Stimulated activated CD4-positive, alpha-beta T cell treated with anti-CD3 and anti-CD28 coated beads, Interleukin-4, amount 100 ng/mL, for 48 hours (primary cell): Measurements from ENCODE around the gene RAD51B.
"Not testable (repeated sequence)": the region's sequence is repeated elsewhere in the genome, so short reads cannot be mapped to it uniquely, and the experiment has no call there.

ENCODE experiments used
- DNase-seq, 2 donors: peaks; one replicate each; pipeline ENCODE4 v3.0.0-alpha.2; 2020; ENCODE audit warnings: low read depth in 2 of 2

RAD51B gene

GRCh38 chr14:67982711-67983608 is 163.4 kb downstream of the RAD51B start:
- no peak for DNase-seq

- DNase-seq, result no peak
These were observed 164.7 kb downstream of the RAD51B start for GRCh38 chr14:67984274-67984673.

- DNase-seq, result no peak
These were observed 166.7 kb downstream of the RAD51B start for GRCh38 chr14:67986131-67986841.

GRCh38 chr14:67987606-67988005 is 168.0 kb downstream of the RAD51B start:
- DNase-seq, result no peak

- not testable (repeated sequence) for DNase-seq
These were observed 168.6 kb downstream of the RAD51B start for GRCh38 chr14:67988210-67988609.

- no peak for DNase-seq
These were observed 171.0 kb downstream of the RAD51B start for GRCh38 chr14:67990576-67990975.

GRCh38 chr14:67994531-67994930 is 175.0 kb downstream of the RAD51B start:
- no peak for DNase-seq

GRCh38 chr14:67996235-67996634 is 176.7 kb downstream of the RAD51B start:
- DNase-seq, result no peak

GRCh38 chr14:67998834-67999233 is 179.3 kb downstream of the RAD51B start:
- no peak for DNase-seq

- no peak for DNase-seq
These were observed 179.7 kb downstream of the RAD51B start for GRCh38 chr14:67999290-67999689.

- DNase-seq, result no peak
These were observed 180.3 kb downstream of the RAD51B start for GRCh38 chr14:67999705-68000384.

- DNase-seq, result no peak
These were observed 180.9 kb downstream of the RAD51B start for GRCh38 chr14:68000511-68000910.

GRCh38 chr14:68008491-68008890 is 188.9 kb downstream of the RAD51B start:
- DNase-seq, result no peak

GRCh38 chr14:68011406-68012028 is 191.9 kb downstream of the RAD51B start:
- no peak for DNase-seq

GRCh38 chr14:68012871-68013270 is 193.3 kb downstream of the RAD51B start:
- DNase-seq, result no peak

- DNase-seq, result no peak
These were observed 193.7 kb downstream of the RAD51B start for GRCh38 chr14:68013326-68013725.

- no peak for DNase-seq
These were observed 195.2 kb downstream of the RAD51B start for GRCh38 chr14:68014771-68015170.

GRCh38 chr14:68015356-68016254 is 196.0 kb downstream of the RAD51B start:
- no peak for DNase-seq

GRCh38 chr14:68016255-68016914 is 196.8 kb downstream of the RAD51B start:
- DNase-seq, result no peak

- no peak for DNase-seq
These were observed 199.0 kb downstream of the RAD51B start for GRCh38 chr14:68018598-68018997.
